Endothelial cell of umbilical vein (primary cell): ENCODE measurements around the gene OR10G8. TPM values are rescaled to one million over a fixed set of nuclear protein-coding genes. Genes with fewer than 3 reads are reported as not detected.

Source experiments
- BruUV-seq: library from RNA; stranded (reverse); fragments of 400-500 nt; replicated peaks from 2 replicates; lab custom pipeline; 2021; lab: Mats Ljungman, UMichigan
- CTCF ChIA-PET: fragments of 300-600, 350-600 bp; sonication (Branson Sonifier 250); formaldehyde crosslinking; loops from one replicate; lab custom pipeline; 2021; ENCODE audit warnings: antibody characterized with exemption, inconsistent platforms; lab: Charles Lee
- POLR2A ChIA-PET: fragments of 300-600, 350-600 bp; sonication (Branson Sonifier 250); formaldehyde crosslinking; loops from one replicate; lab custom pipeline; 2021; ENCODE audit warnings: antibody characterized with exemption, inconsistent platforms; lab: Charles Lee
- DNase-seq: peaks from one replicate; pipeline ENCODE4 v3.0.0-alpha.2; 2011; ENCODE audit warnings: low read depth, low spot score
- FAIRE-seq: peaks from 2 replicates; lab custom pipeline; 2011; peaks lifted over from hg19 to GRCh38; lab: Jason Lieb, UNC
- H2AFZ ChIP-seq: 2 replicates; pipeline ENCODE4 v1.6.0; 2012; ENCODE audit warnings: low read depth, low read length, control low read depth, inconsistent platforms
- H3K27ac ChIP-seq: 2 replicates; pipeline ENCODE4 v1.5.1; 2011; ENCODE audit warnings: low read depth, mild to moderate bottlenecking, control low read depth, low read length, moderate library complexity; ENCODE audit not compliant: insufficient read depth
- H3K27me3 ChIP-seq, 2 experiments: 2 replicates each; pipeline versions ENCODE4 v1.6.0 to v1.6.1; 2011; ENCODE audit warnings: low read length in 2 of 2, mixed read lengths in 1 of 2; ENCODE audit not compliant: control insufficient read depth in 2 of 2, insufficient read depth in 2 of 2
- H3K36me3 ChIP-seq, 2 experiments: 2 replicates in 1 of 2; 3 replicates in 1 of 2; pipeline ENCODE4 v1.5.1; 2011; ENCODE audit warnings: low read length in 2 of 2, mild to moderate bottlenecking in 1 of 2, moderate library complexity in 1 of 2; ENCODE audit not compliant: control insufficient read depth in 2 of 2, insufficient read depth in 2 of 2; ENCODE audit errors: extremely low read depth in 1 of 2
- H3K4me1 ChIP-seq: 3 replicates; pipeline ENCODE4 v1.5.1; 2011; ENCODE audit warnings: mild to moderate bottlenecking, low read length; ENCODE audit not compliant: control insufficient read depth, insufficient read depth; ENCODE audit errors: extremely low read depth
- H3K4me2 ChIP-seq: 2 replicates; pipeline ENCODE4 v1.6.1; 2011; ENCODE audit warnings: low read length, control low read depth, mixed read lengths; ENCODE audit not compliant: insufficient read depth
- H3K4me3 ChIP-seq, 3 experiments: fragments of 200-600 bp in 1 of 3; sonication (generic), shearing (Covaris generic) in 1 of 3; replicated peaks in 1 of 3; 2 replicates each; pipeline ENCODE4 v1.5.1; 2011 to 2016; ENCODE audit warnings: control low read depth in 3 of 3, low read length in 3 of 3, mild to moderate bottlenecking in 2 of 3, inconsistent platforms in 1 of 3, low read depth in 1 of 3, moderate library complexity in 1 of 3; ENCODE audit not compliant: insufficient read depth in 1 of 3
- H3K79me2 ChIP-seq: 2 replicates; pipeline ENCODE4 v1.6.0; 2012; ENCODE audit warnings: low read length, inconsistent platforms; ENCODE audit not compliant: control insufficient read depth, insufficient read depth
- H3K9ac ChIP-seq: replicated peaks from 2 replicates; pipeline ENCODE3; 2011; ENCODE audit warnings: low read length, control low read depth; ENCODE audit not compliant: insufficient read depth; ENCODE audit errors: extremely low read depth
- H3K9me1 ChIP-seq: replicated peaks from 3 replicates; pipeline ENCODE4 v1.6.0; 2011; ENCODE audit warnings: mild to moderate bottlenecking, low read length; ENCODE audit not compliant: control insufficient read depth, insufficient read depth; ENCODE audit errors: extremely low read depth
- H3K9me3 ChIP-seq: replicated peaks from 2 replicates; pipeline ENCODE4 v1.5.1; 2012; ENCODE audit warnings: low read length, inconsistent platforms; ENCODE audit not compliant: control insufficient read depth, insufficient read depth
- H4K20me1 ChIP-seq: replicated peaks from 2 replicates; pipeline ENCODE3; 2011; ENCODE audit warnings: mild to moderate bottlenecking, low read length; ENCODE audit not compliant: control insufficient read depth, insufficient read depth; ENCODE audit errors: extremely low read depth
- EZH2 ChIP-seq: IDR thresholded peaks from 2 replicates; pipeline ENCODE4 v1.6.1; 2012; ENCODE audit warnings: borderline replicate concordance, low read depth, mild to moderate bottlenecking, moderate library complexity, low read length, inconsistent platforms; ENCODE audit not compliant: severe bottlenecking
- FOS ChIP-seq: IDR thresholded peaks from 2 replicates; pipeline ENCODE4 v1.6.1; 2011; ENCODE audit warnings: mild to moderate bottlenecking, low read length, moderate library complexity, borderline replicate concordance; ENCODE audit not compliant: insufficient read depth
- GATA2 ChIP-seq: IDR thresholded peaks from 2 replicates; pipeline ENCODE4 v1.7.0; 2011; ENCODE audit warnings: low read depth, mild to moderate bottlenecking, moderate library complexity, mixed read lengths, low read length; ENCODE audit not compliant: insufficient read length, insufficient read depth
- JUN ChIP-seq: IDR thresholded peaks from 2 replicates; pipeline ENCODE4 v1.6.1; 2011; ENCODE audit warnings: borderline replicate concordance, low read depth; ENCODE audit not compliant: insufficient read length, insufficient read depth
- MYC ChIP-seq: IDR thresholded peaks from one replicate; pipeline ENCODE4 v1.6.1; 2011; ENCODE audit warnings: mild to moderate bottlenecking, low read depth, low read length
- POLR2A ChIP-seq: IDR thresholded peaks from 2 replicates; pipeline ENCODE4 v1.6.1; 2012; ENCODE audit warnings: low read depth, mild to moderate bottlenecking, control low read depth, low read length
- dilution Hi-C: fragments of 300-500 bp; cut with MboI; formaldehyde crosslinking; loops from one replicate; pipeline ENCODE4 v1.15.0; 2019; ENCODE audit warnings: low sequenced_read_pairs; ENCODE audit not compliant: extremely low pct_ligation_motif_present
- intact Hi-C: fragments of 100-400 bp; cut with micrococcal nuclease; formaldehyde crosslinking; loops from one replicate; pipeline ENCODE4 v1.10.0; 2022
- polyA plus RNA-seq, 4 experiments: library from polyadenylated mRNA; depleted of rRNA in 3 of 4; stranded (reverse) in 3 of 4; unstranded in 1 of 4; fragments of >200 nt; gene quantifications; 2 replicates each; pipeline versions ENCODE4 v1.2.1 to v1.2.3, GENCODE V29; 2011 to 2012; ENCODE audit warnings: missing spikeins in 1 of 4
- total RNA-seq: library from RNA; stranded (reverse); gene quantifications from 2 replicates; pipeline ENCODE4 v1.2.3, GENCODE V29; 2021
- TF ChIP-seq, protein P1 (sequence below), 2 donors: IDR thresholded peaks; 1 replicate in 1 of 2; 2 replicates in 1 of 2; pipeline ENCODE4 v1.5.1; 2011; ENCODE audit warnings: low read length in 2 of 2, mild to moderate bottlenecking in 2 of 2, moderate library complexity in 2 of 2, control low read depth in 1 of 2, inconsistent platforms in 1 of 2, low read depth in 1 of 2; ENCODE audit not compliant: insufficient read depth in 1 of 2; ENCODE audit errors: extremely low read depth in 1 of 2

OR10G8 gene
- total and polyA plus RNA-seq, 2 donors (not counting 3 experiments of a cell fraction or from before 2014, with no cell fraction given): not detected

DNA sequence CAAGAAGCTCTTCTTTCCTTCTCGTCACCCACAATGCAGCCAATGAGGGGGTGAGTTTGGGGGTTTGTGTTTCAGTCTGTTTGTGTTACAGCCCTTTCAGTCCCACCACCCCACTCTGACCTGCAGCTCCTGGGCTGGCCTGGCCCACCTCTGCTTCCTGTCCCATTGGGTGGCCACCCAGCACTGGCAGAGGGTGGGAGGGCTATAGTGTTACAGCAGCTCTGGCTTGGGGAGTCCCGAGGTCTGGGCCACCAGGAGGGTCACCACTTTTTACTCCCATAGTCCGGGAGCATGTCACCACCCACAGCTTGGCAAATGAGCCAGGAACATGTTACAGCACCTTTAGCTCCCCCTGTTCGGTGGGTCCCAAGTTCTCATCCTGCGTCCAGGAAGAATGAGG, 47.3 kb upstream of the OR10G8 start:
- H3K4me1 ChIP-seq: peaks cover 10% of the 10 kb centered on the region
- no TSS peak for BruUV-seq
- ChIA-PET CTCF (no interaction called here), POLR2A (no interaction called here)
- H3K4me3 ChIP-seq: no peak overlapping the region
- H3K79me2 ChIP-seq: no peaks in the 10 kb centered on the region
- H2AFZ ChIP-seq: no peak overlapping the region
- H3K27me3 ChIP-seq: no peaks in the 10 kb centered on the region
- FAIRE-seq (no peak), DNase-seq (no peak)
- dilution Hi-C loops: no loop called here
- H3K9me3 ChIP-seq: no peaks in the 10 kb centered on the region
- TF ChIP-seq JUN (no peak), EZH2 (no peak), MYC (no peak), GATA2 (no peak), POLR2A (no peak), FOS (no peak)
- TF ChIP-seq, protein P1, sequence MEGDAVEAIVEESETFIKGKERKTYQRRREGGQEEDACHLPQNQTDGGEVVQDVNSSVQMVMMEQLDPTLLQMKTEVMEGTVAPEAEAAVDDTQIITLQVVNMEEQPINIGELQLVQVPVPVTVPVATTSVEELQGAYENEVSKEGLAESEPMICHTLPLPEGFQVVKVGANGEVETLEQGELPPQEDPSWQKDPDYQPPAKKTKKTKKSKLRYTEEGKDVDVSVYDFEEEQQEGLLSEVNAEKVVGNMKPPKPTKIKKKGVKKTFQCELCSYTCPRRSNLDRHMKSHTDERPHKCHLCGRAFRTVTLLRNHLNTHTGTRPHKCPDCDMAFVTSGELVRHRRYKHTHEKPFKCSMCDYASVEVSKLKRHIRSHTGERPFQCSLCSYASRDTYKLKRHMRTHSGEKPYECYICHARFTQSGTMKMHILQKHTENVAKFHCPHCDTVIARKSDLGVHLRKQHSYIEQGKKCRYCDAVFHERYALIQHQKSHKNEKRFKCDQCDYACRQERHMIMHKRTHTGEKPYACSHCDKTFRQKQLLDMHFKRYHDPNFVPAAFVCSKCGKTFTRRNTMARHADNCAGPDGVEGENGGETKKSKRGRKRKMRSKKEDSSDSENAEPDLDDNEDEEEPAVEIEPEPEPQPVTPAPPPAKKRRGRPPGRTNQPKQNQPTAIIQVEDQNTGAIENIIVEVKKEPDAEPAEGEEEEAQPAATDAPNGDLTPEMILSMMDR (IDR thresholded peaks at IDR 0.05; ENCODE audit: extremely low read depth in 1 of 2, insufficient read depth in 1 of 2, low read depth in 1 of 2, low read length in 2 of 2): no peak
- intact Hi-C loops: no loop called here
- H3K9me1 ChIP-seq: no peaks in the 10 kb centered on the region
- no peaks in the 10 kb centered on the region for H3K36me3 ChIP-seq
- H3K27ac ChIP-seq: no peak overlapping the region
- H4K20me1 ChIP-seq: no peaks in the 10 kb centered on the region
- no peak overlapping the region for H3K4me2 ChIP-seq
- no peak overlapping the region for H3K9ac ChIP-seq
